ENCODE data around the gene ARHGEF7. TPM values are rescaled to one million over a fixed set of nuclear protein-coding genes. Genes with fewer than 3 reads are reported as not detected.

The ARHGEF7 gene
- total RNA-seq, 4 donors from 2014 or later = 64.2 to 127 (median 88.2) TPM

- 100% methylated on average over 3 of the region's 3 CpGs for WGBS, 2 donors
- DNase-seq = no peak
- Histone ChIP-seq H3K4me1 (no peaks in the 10 kb centered on the region), H3K4me3 (replicated peaks in 1 of 3) (no peak overlapping the region), H3K9me3 (no peaks in the 10 kb centered on the region), H3K36me3 (peaks cover 14 to 16% of the 10 kb centered on the region in 2 donors), H3K27me3 (no peaks in the 10 kb centered on the region), H3K27ac (no peak overlapping the region)
- TF ChIP-seq CTCF (IDR thresholded peaks at IDR 0.05) (no peak), POLR2A (IDR thresholded peaks at IDR 0.05) (no peak)
- intact Hi-C loops (cut with DNase I) = no loop called here
These were observed 143.5 kb downstream of the ARHGEF7 start for GRCh38 chr13:111258637-111259036.

GRCh38 chr13:111259058-111259457 lies 143.9 kb downstream of the ARHGEF7 start:
- Histone ChIP-seq H3K27ac (no peak overlapping the region), H3K4me3 (replicated peaks in 1 of 3) (no peak overlapping the region), H3K27me3 (no peaks in the 10 kb centered on the region), H3K36me3 (peaks cover 14 to 16% of the 10 kb centered on the region in 2 donors), H3K4me1 (no peaks in the 10 kb centered on the region), H3K9me3 (no peaks in the 10 kb centered on the region)
- TF ChIP-seq CTCF (IDR thresholded peaks at IDR 0.05) = no peak
- TF ChIP-seq POLR2A (IDR thresholded peaks at IDR 0.05) = no peak
- intact Hi-C loops (cut with DNase I) = no loop called here
- DNase-seq = no peak
- 98% methylated on average over 6 of the region's 6 CpGs for WGBS, 2 donors

DNA sequence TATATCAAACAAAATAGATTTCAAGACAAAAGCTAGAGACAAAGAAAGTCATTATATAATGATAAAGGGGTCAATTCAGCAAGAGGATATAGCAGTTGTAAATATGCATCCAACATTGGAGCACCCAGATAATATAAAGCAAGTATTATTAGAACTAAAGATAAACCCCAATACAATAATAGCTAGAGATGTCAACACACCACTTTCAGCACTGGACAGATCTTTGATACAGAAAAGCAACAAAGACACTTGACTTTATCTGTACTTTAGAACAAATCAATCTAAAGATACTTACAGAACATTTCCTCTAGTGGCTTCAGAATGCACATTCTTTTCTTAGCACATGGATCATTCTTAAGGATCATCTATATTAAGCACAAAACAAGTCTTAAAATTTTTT lies 146.2 kb downstream of the ARHGEF7 start:
- Histone ChIP-seq H3K27me3 (no peaks in the 10 kb centered on the region), H3K4me3 (replicated peaks in 1 of 3) (no peak overlapping the region), H3K36me3 (peaks cover 14 to 16% of the 10 kb centered on the region in 2 donors), H3K27ac (no peak overlapping the region), H3K9me3 (no peaks in the 10 kb centered on the region), H3K4me1 (no peaks in the 10 kb centered on the region)
- TF ChIP-seq CTCF (IDR thresholded peaks at IDR 0.05) (no peak), POLR2A (IDR thresholded peaks at IDR 0.05) (no peak)
- DNase-seq = no peak
- intact Hi-C loops (cut with DNase I) = no loop called here

DNA sequence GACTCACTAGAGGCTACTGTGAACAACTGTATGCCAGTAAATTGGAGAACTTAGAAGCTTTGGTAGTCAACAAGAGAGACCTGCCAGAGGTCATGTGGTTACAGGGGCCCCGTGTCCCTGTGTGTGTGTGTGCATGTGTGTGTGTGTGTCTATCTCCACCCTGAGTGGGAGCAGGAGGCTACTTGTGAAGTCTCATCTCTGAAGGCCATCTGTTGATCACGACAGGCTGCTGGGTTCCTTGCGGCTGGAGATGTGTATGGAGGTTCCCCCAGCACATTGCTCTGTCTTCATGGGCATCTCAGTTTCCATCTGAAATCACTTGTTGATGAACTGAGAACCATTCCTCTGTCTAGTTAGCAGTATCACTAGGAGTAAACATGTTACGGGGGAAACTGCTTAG lies 147.2 kb downstream of the ARHGEF7 start:
- TF ChIP-seq POLR2A (IDR thresholded peaks at IDR 0.05) (no peak), CTCF (IDR thresholded peaks at IDR 0.05) (no peak)
- Histone ChIP-seq H3K27ac (no peak overlapping the region), H3K4me3 (replicated peaks in 1 of 3) (no peak overlapping the region), H3K36me3 (peaks cover 14 to 16% of the 10 kb centered on the region in 2 donors), H3K27me3 (no peaks in the 10 kb centered on the region), H3K9me3 (no peaks in the 10 kb centered on the region), H3K4me1 (no peaks in the 10 kb centered on the region)
- WGBS, 2 donors = 86 to 95% methylated on average over 4 of the region's 4 CpGs
- DNase-seq = no peak
- intact Hi-C loops (cut with DNase I) = no loop called here

DNA sequence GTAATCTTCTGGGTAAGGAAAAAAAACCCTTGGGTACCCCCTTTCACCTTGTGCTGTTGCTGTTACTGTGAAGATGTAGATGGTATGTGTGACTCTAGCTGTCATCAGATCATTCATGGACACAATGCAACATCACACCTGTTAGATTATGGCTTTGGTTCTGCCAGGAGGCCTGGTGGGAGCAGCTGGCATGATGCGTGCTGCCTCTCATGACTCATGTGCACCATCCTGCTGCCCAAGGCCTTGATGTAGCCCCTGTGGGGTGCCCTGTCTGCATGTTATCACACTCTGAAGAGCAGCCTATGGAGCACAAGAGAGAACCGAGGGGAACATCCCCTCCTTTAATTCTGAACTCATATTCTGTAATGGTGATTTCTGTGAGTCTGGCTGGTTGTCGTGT lies 147.6 kb downstream of the ARHGEF7 start:
- H3K4me1 ChIP-seq = no peaks in the 10 kb centered on the region
- H3K4me3 ChIP-seq (replicated peaks in 1 of 3) = no peak overlapping the region
- TF ChIP-seq POLR2A (IDR thresholded peaks at IDR 0.05) = no peak
- TF ChIP-seq CTCF (IDR thresholded peaks at IDR 0.05) = no peak
- no peaks in the 10 kb centered on the region for H3K27me3 ChIP-seq
- H3K27ac ChIP-seq = no peak overlapping the region
- DNase-seq = no peak
- H3K36me3 ChIP-seq = peaks cover 16 to 18% of the 10 kb centered on the region in 2 donors
- intact Hi-C loops (cut with DNase I) = no loop called here
- no peaks in the 10 kb centered on the region for H3K9me3 ChIP-seq
- 93 to 98% methylated on average over 3 of the region's 3 CpGs for WGBS, 2 donors

Data from thyroid gland (tissue), 4 donors.